K562 (cell line): ENCODE results near the gene MAB21L3. TPM values are rescaled to one million over a fixed set of nuclear protein-coding genes. Genes with fewer than 3 reads are reported as not detected.

Source experiments
- ATF3 ChIP-seq, 2 experiments: fragments of 450-650 bp in 1 of 2; sonication (generic) in 1 of 2; formaldehyde crosslinking in 1 of 2; IDR thresholded peaks in 1 of 2; conservative IDR thresholded peaks in 1 of 2; 2 replicates each; pipeline versions ENCODE4 v1.6.1 to v1.8.1; 2016 to 2023; ENCODE audit warnings: mild to moderate bottlenecking in 2 of 2, moderate library complexity in 2 of 2, inconsistent platforms in 1 of 2, missing genetic modification reagents in 1 of 2
- BACH1 ChIP-seq: fragments of 200-800 bp; sonication (Bioruptor generic); IDR thresholded peaks from 2 replicates; pipeline ENCODE4 v1.6.1; 2016; ENCODE audit warnings: missing genetic modification characterization, missing compliant biosample characterization
- BMI1 ChIP-seq: fragments of 150-350 bp; IDR thresholded peaks from 2 replicates; pipeline ENCODE4 v1.6.1; 2014; ENCODE audit warnings: low read length
- GABPA ChIP-seq: fragments of 200-800 bp; sonication (Bioruptor generic); conservative IDR thresholded peaks from 2 replicates; pipeline ENCODE4 v1.6.1; 2016; ENCODE audit warnings: low read depth, missing genetic modification characterization, missing compliant biosample characterization
- MITF ChIP-seq: IDR thresholded peaks from 2 replicates; pipeline ENCODE4 v1.6.1; 2014; ENCODE audit warnings: antibody characterized with exemption
- SFPQ ChIP-seq: fragments of 200-400 bp; formaldehyde crosslinking; IDR thresholded peaks from 2 replicates; pipeline ENCODE4 v1.6.1; 2017; ENCODE audit warnings: mild to moderate bottlenecking, low read depth, low read length, moderate library complexity
- SIN3A ChIP-seq, 2 experiments: fragments of 150-350 bp in 1 of 2; IDR thresholded peaks; 2 replicates each; pipeline ENCODE4 v1.6.1; 2011 to 2016; ENCODE audit warnings: borderline replicate concordance in 2 of 2, low read depth in 2 of 2, low read length in 2 of 2, mild to moderate bottlenecking in 2 of 2, moderate library complexity in 2 of 2; ENCODE audit not compliant: control insufficient read depth in 1 of 2
- TRIM24 ChIP-seq, 2 experiments: fragments of 450-650 bp; IDR thresholded peaks; 2 replicates each; pipeline ENCODE4 v1.6.1; 2016
- ZNF57 ChIP-seq: fragments of 450-650 bp; formaldehyde crosslinking; IDR thresholded peaks from 2 replicates; pipeline ENCODE4 v1.4.0; 2020; ENCODE audit warnings: mild to moderate bottlenecking, moderate library complexity
- polyA plus RNA-seq, 8 experiments: library from polyadenylated mRNA; depleted of rRNA in 4 of 8; stranded (reverse) in 5 of 8; unstranded in 3 of 8; fragments of >200 nt; fragmentation: Nextera tagmentation in 2 of 8; fragmentation: Illumina TruSeq in 1 of 8; extraction: Ambion mirVana in 2 of 8; extraction: Trizol in 1 of 8; gene quantifications; 2 replicates each; pipeline versions ENCODE4 v1.2.1 to v1.2.3, GENCODE V29; 2011 to 2014; ENCODE audit warnings: inconsistent platforms in 1 of 8, missing spikeins in 1 of 8
- total RNA-seq, 7 experiments: library from RNA; depleted of rRNA in 6 of 7; stranded (reverse); fragments of >200 nt in 6 of 7; fragmentation: Illumina TruSeq in 2 of 7; extraction: Trizol in 2 of 7; gene quantifications; 2 replicates each; pipeline versions ENCODE4 v1.2.1 to v1.2.3, GENCODE V29; 2011 to 2021; ENCODE audit warnings: low replicate concordance in 1 of 7

MAB21L3 gene
- total and polyA plus RNA-seq, 9 of the 15 experiments (the other 6 are each of a cell fraction or from before 2014, with no cell fraction given): not detected

- TF ChIP-seq BMI1: no peak
- TF ChIP-seq TRIM24 (IDR thresholded peaks at IDR 0.05): no peak
- TF ChIP-seq ZNF57: no peak
- no peak for TF ChIP-seq MITF
- TF ChIP-seq GABPA (tag): no peak
- TF ChIP-seq SFPQ: no peak
- TF ChIP-seq BACH1: no peak
- no peak for TF ChIP-seq ATF3 (IDR thresholded peaks at IDR 0.05)
- no peak for TF ChIP-seq ATF3 (CRISPR knock-in tag; conservative IDR thresholded peaks at IDR 0.05)
- no peak for TF ChIP-seq SIN3A (IDR thresholded peaks at IDR 0.05; ENCODE audit: borderline replicate concordance in 2 of 2, control insufficient read depth in 1 of 2, low read depth in 2 of 2, low read length in 2 of 2)
These were observed 64.4 kb downstream of the MAB21L3 start (continued) for GRCh38 chr1:116175611-116176010.
